Spinal cord (tissue), 10 donors: Measurements from ENCODE around the gene PSTPIP1. TPM values are rescaled to one million over a fixed set of nuclear protein-coding genes. Genes with fewer than 3 reads are reported as not detected.

Experiments used
- DNase-seq, 6 donors: peaks; one replicate each; pipeline versions ENCODE4 v3.0.0 to v3.0.0-alpha.2; 2013 to 2015; ENCODE audit warnings: low spot score in 6 of 6, low read depth in 4 of 6
- H3K27ac ChIP-seq: one replicate; pipeline ENCODE4 v1.5.1; 2013; ENCODE audit warnings: low read depth, low read length, control low read depth
- H3K27me3 ChIP-seq: one replicate; pipeline ENCODE4 v1.6.1; 2013; ENCODE audit warnings: low read length; ENCODE audit not compliant: control insufficient read depth, insufficient read depth
- H3K36me3 ChIP-seq: one replicate; pipeline ENCODE4 v1.6.1; 2013; ENCODE audit warnings: low read length; ENCODE audit not compliant: control insufficient read depth, insufficient read depth
- H3K4me1 ChIP-seq: one replicate; pipeline ENCODE4 v1.6.1; 2013; ENCODE audit warnings: low read length; ENCODE audit not compliant: control insufficient read depth, insufficient read depth
- H3K4me3 ChIP-seq: one replicate; pipeline ENCODE4 v1.5.1; 2013; ENCODE audit warnings: low read depth, low read length, control low read depth
- H3K9me3 ChIP-seq: one replicate; pipeline ENCODE4 v1.6.1; 2013; ENCODE audit warnings: low read length; ENCODE audit not compliant: control insufficient read depth, insufficient read depth
- WGBS: methylation state at CpG from one replicate; pipeline ENCODE4 v1.1.5; 2013; ENCODE audit warnings: missing lambda C conversion rate; ENCODE audit not compliant: insufficient coverage; 5-methylcytosine and 5-hydroxymethylcytosine counted together
- polyA plus RNA-seq, 2 donors: library from polyadenylated mRNA; unstranded; fragments of 120-200 nt; gene quantifications; one replicate each; pipeline ENCODE4 v1.2.1, GENCODE V29; 2013; ENCODE audit not compliant: insufficient read length in 2 of 2
- total RNA-seq, 2 donors: library from RNA; depleted of rRNA in 1 of 2; stranded (reverse); fragments of 120-200 nt in 1 of 2; fragments of >200 nt in 1 of 2; gene quantifications; one replicate each; pipeline versions ENCODE4 v1.2.3 to v1.2.4, GENCODE V29; 2013 to 2014
- donor health status: healthy.

Gene PSTPIP1
- total and polyA plus RNA-seq, 4 donors = 1.4 to 3.3 (median 1.7) TPM

GRCh38 chr15:77034695-77035489 lies 40.0 kb downstream of the PSTPIP1 start:
- WGBS = 47% methylated on average over 8 of the region's 14 CpGs
- Histone ChIP-seq H3K9me3 (no peaks in the 10 kb centered on the region), H3K4me1 (peaks cover 45% of the 10 kb centered on the region), H3K36me3 (peaks cover 45% of the 10 kb centered on the region), H3K27me3 (no peaks in the 10 kb centered on the region), H3K27ac (no peak overlapping the region), H3K4me3 (no peak overlapping the region)
- no peak for DNase-seq

- 90% methylated on average over 9 of the region's 9 CpGs for WGBS
- no peaks in the 10 kb centered on the region for H3K27me3 ChIP-seq
- no peaks in the 10 kb centered on the region for H3K9me3 ChIP-seq
- H3K4me3 ChIP-seq = no peak overlapping the region
- peaks cover 48% of the 10 kb centered on the region for H3K36me3 ChIP-seq
- peaks cover 38% of the 10 kb centered on the region for H3K4me1 ChIP-seq
- no peak for DNase-seq
- no peak overlapping the region for H3K27ac ChIP-seq
Observed at GRCh38 chr15:77035584-77035983, 40.7 kb downstream of the PSTPIP1 start.

- Histone ChIP-seq H3K36me3 (peaks cover 50% of the 10 kb centered on the region), H3K4me1 (peaks cover 33% of the 10 kb centered on the region), H3K9me3 (no peaks in the 10 kb centered on the region), H3K27ac (no peak overlapping the region), H3K27me3 (no peaks in the 10 kb centered on the region), H3K4me3 (no peak overlapping the region)
- no peak for DNase-seq
- WGBS = 95% methylated on average over 11 of the region's 13 CpGs
Observed at GRCh38 chr15:77035999-77036471, 41.1 kb downstream of the PSTPIP1 start.

- no peaks in the 10 kb centered on the region for H3K9me3 ChIP-seq
- H3K27me3 ChIP-seq = no peaks in the 10 kb centered on the region
- no peak overlapping the region for H3K4me3 ChIP-seq
- WGBS = 92% methylated on average over 20 of the region's 22 CpGs
- DNase-seq = no peak
- H3K27ac ChIP-seq = no peak overlapping the region
- H3K4me1 ChIP-seq = peaks cover 26% of the 10 kb centered on the region
- peaks cover 52% of the 10 kb centered on the region for H3K36me3 ChIP-seq
Observed at GRCh38 chr15:77036537-77037387, 41.8 kb downstream of the PSTPIP1 start.

- Histone ChIP-seq H3K4me1 (peaks cover 22% of the 10 kb centered on the region), H3K4me3 (no peak overlapping the region), H3K36me3 (peaks cover 50% of the 10 kb centered on the region), H3K9me3 (no peaks in the 10 kb centered on the region), H3K27me3 (no peaks in the 10 kb centered on the region), H3K27ac (no peak overlapping the region)
- DNase-seq = no peak
- 98% methylated on average over 7 of the region's 12 CpGs for WGBS
Observed at GRCh38 chr15:77037388-77038209, 42.7 kb downstream of the PSTPIP1 start.

- H3K27me3 ChIP-seq = no peaks in the 10 kb centered on the region
- DNase-seq = no peak
- H3K4me1 ChIP-seq = peaks cover 21% of the 10 kb centered on the region
- H3K36me3 ChIP-seq = peaks cover 59% of the 10 kb centered on the region
- no peaks in the 10 kb centered on the region for H3K9me3 ChIP-seq
- 78% methylated on average over 5 of the region's 10 CpGs for WGBS
- H3K4me3 ChIP-seq = no peak overlapping the region
- no peak overlapping the region for H3K27ac ChIP-seq
Observed at GRCh38 chr15:77038312-77039216, 43.6 kb downstream of the PSTPIP1 start.

GRCh38 chr15:77039217-77039533 lies 44.2 kb downstream of the PSTPIP1 start:
- H3K27ac ChIP-seq = no peak overlapping the region
- 69% methylated on average over 4 of the region's 5 CpGs for WGBS
- peaks cover 62% of the 10 kb centered on the region for H3K36me3 ChIP-seq

GRCh38 chr15:77039848-77040247 lies 44.9 kb downstream of the PSTPIP1 start:
- H3K9me3 ChIP-seq = no peaks in the 10 kb centered on the region
- H3K27me3 ChIP-seq = no peaks in the 10 kb centered on the region
- DNase-seq = no peak
- H3K36me3 ChIP-seq = peaks cover 57% of the 10 kb centered on the region
- no peak overlapping the region for H3K27ac ChIP-seq
- peaks cover 24% of the 10 kb centered on the region for H3K4me1 ChIP-seq
- no peak overlapping the region for H3K4me3 ChIP-seq
- 97% methylated on average over 8 of the region's 8 CpGs for WGBS

More at GRCh38 chr15:77039217-77039533, 44.2 kb downstream of the PSTPIP1 start:
- Histone ChIP-seq H3K9me3 (no peaks in the 10 kb centered on the region), H3K4me3 (no peak overlapping the region), H3K4me1 (peaks cover 24% of the 10 kb centered on the region), H3K27me3 (no peaks in the 10 kb centered on the region)
- DNase-seq = no peak
